GM19239 (cell line): ENCODE results near the gene ZNF496.
"Not testable (repeated sequence)": the region's sequence is repeated elsewhere in the genome, so short reads cannot be mapped to it uniquely, and the experiment has no call there.

Experiments used
- DNase-seq: peaks from one replicate; pipeline ENCODE4 v3.0.0; 2011; ENCODE audit warnings: low spot score; ENCODE audit not compliant: insufficient read length
- FAIRE-seq: peaks from 2 replicates; lab custom pipeline; 2011; peaks lifted over from hg19 to GRCh38; lab: Jason Lieb, UNC

Gene ZNF496

GRCh38 chr1:247268390-247269045, 63.1 kb downstream of the ZNF496 start:
- DNase-seq: no peak
- no peak for FAIRE-seq

GRCh38 chr1:247266053-247266452, 65.6 kb downstream of the ZNF496 start:
- no peak for FAIRE-seq

GRCh38 chr1:247255772-247256171, 75.9 kb downstream of the ZNF496 start, which contains the start of gene VN1R5:
VN1R5 (plus strand) TSS chr1:247256072.
- DNase-seq, FAIRE-seq: not testable (repeated sequence)

More at GRCh38 chr1:247266053-247266452, 65.6 kb downstream of the ZNF496 start:
- no peak for DNase-seq

- FAIRE-seq: no peak
- no peak for DNase-seq
These were observed 84.1 kb downstream of the ZNF496 start for GRCh38 chr1:247247568-247247967.
